GM12865 (cell line): ENCODE data around the gene THOC6.

Source experiments
- DNase-seq: peaks from one replicate; pipeline ENCODE4 v3.0.0; 2010; ENCODE audit warnings: low read depth
- H3K4me3 ChIP-seq: 2 replicates; pipeline ENCODE4 v1.5.1; 2011; ENCODE audit warnings: mild to moderate bottlenecking, low read depth, low read length, control low read depth
- CTCF ChIP-seq: IDR thresholded peaks from 2 replicates; pipeline ENCODE4 v1.5.1; 2011; ENCODE audit warnings: low read length, control low read depth, low read depth, inconsistent platforms; ENCODE audit not compliant: insufficient read depth; ENCODE audit errors: missing control alignments

Gene THOC6

DNA sequence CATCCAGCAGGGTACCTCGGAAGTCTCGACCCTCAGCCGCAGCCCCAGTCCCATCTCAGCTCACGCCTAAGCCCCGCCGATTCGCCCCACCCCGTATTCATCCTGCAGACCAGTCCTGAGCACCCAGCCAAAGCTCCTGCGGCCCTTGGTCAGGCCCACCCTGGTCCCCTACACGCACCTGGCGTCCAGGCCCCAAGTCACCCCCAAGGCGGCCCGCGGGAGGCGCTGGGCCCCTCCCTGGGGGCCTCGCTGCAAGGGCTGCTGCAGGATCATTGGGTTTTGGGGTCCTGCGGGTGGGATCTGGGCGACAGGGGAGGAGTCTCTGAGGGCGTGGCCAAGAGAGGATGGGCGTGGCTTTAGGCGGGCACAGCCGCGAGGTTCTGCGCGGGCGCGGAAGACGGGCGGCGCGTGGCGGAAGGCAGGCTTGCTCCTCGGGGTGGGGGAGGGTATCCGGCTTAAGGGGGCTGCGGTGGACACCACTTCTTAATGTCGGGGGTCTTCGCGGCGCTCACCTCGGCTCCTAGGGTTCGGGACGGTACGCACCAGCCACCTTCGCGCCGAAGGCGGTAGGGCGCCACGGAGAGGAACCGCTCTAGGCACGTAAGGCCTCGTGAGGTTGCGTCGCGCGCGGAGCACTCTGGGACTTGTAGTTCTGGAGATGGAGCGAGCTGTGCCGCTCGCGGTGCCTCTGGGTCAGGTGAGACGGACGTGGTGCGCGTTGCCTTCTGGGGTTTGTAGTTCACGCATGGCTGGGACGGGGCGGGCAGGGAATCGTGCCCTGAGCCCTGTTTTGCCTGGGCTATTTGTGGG is at the start of gene THOC6, which contains the start of gene HCFC1R1:
Gene THOC6 (plus strand): TSS at position 367 of the 810 bp plus-strand sequence. CDS start 292 bp downstream, at position 659.
Gene HCFC1R1 (minus strand): TSS at position 274 of the 810 bp plus-strand sequence. CDS start 1 bp downstream, at position 273.
- peak; percentile 99 for DNase-seq

DNA sequence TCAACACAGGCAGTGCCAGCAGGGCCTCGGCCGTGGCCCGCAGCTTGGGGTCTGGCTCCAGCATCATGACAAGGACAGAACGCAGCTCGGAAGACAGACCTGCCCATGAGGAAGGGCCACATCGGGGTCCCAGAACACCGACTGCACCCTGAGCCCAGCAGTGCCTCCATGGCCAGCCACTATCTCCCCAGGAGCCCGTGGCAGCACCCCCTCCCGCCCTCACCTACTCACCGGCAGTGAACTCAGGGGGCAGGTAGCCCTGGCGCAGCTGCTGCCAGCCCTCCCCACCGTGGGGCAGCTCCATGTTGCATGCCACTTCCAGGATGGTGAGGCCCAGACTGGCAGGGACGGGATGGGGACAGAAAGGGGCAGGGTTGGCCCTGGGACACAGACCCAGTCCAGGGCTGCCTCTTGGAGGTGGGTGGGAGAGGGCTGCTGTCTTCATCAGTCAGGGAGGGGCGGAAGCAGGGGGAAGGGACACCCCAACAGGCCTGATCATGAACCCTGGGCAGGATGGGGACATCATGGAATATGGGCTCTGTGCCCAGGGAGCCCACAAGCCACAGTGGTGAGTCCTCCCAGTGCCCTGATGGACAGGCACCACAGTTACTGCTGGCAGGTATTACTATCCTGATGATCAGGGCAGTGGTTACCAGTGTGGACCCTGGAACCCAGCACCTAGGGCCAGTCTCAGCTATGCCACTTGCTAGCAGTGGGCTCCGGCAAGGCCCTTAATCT is 49.3 kb upstream of the THOC6 start:
- no peak for DNase-seq
- no peak for TF ChIP-seq CTCF
- no peak overlapping the region for H3K4me3 ChIP-seq

More for the DNA sequence above, at the start of gene THOC6, which contains the start of gene HCFC1R1:
- TF ChIP-seq CTCF, result no peak
- H3K4me3 ChIP-seq, result peak within 1 kb of the TSS; percentile 82

DNA sequence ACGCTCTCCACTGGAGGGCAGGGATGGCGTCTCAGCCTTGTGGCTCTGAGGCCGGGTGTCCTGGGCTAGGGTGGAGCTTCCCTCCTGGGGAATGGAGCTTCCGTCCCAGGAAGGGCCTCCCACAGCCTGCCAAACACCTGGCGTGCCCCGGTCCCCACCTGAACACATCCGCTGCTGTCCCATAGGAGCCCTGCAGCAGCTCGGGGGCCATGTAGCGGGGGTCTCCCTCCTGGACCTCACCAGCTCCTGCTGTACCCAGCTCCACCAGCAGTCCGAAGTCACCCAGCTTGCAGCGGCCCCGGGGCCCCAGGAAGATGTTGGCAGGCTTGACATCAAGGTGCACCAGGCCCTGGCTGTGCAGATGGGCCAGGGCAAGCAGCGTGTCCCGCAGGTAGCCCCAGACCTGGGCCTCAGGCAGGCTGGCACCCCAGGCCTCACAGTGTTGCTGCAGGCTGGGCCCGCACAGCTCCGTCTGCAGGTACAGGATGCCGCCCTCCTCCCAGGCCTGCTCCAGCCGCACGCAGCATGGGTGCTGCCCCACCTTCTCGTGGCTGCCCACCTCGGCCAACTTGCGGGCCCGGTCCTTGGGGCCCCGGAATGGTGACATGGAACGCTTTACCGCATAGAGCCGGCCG is 48.6 kb upstream of the THOC6 start:
- no peak overlapping the region for H3K4me3 ChIP-seq
- no peak for DNase-seq
- TF ChIP-seq CTCF, result no peak

DNA sequence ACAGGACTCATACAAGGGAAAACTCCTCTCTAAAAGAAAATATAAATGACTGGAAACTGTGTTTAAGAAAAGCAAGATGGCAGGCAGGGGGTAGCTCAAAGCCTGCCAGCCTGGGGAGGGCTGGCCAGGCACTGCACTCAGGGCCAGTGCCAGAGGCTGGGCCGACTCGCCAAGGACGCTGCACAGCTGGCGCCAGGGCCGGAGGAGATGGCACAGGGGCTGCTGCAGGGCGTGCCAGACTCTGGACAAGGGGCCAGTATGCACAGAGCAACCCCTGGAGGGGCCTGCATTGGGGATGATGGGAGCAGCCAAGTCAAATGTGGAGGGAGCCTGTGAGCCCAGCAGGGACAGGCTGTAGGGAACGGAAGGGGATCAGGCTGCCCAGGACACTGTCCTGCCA is 47.6 kb upstream of the THOC6 start:
- no peak for TF ChIP-seq CTCF
- H3K4me3 ChIP-seq, result no peak overlapping the region
- no peak for DNase-seq

DNA sequence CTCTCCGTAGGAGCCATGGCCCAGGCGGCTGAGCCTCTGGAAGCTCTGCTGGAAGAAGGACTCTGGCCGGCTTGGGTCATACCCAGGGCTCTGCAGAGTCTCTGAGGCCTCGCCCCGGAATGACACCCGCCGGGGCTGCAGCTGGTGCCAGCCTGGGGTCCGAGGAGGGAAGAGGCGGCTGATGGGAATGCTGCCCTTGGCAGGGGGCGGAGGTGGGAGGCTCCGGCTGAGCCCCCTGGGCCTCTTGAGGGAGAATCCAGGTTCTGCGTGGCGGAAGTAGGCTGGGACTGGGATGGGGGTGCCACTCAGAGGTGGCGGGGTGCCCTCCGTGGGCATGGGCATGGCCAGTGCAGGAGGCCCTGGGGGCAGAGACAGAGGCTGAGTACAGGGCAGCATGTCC is 47.2 kb upstream of the THOC6 start:
- TF ChIP-seq CTCF, result no peak
- DNase-seq, result no peak
- no peak overlapping the region for H3K4me3 ChIP-seq

- no peak overlapping the region for H3K4me3 ChIP-seq
- TF ChIP-seq CTCF, result no peak
- no peak for DNase-seq
These were observed 46.4 kb upstream of the THOC6 start for GRCh38 chr16:2977440-2977839.
